ENCODE measurements around the gene HID1.

- no peak for TF ChIP-seq YY1 (IDR thresholded peaks at IDR 0.05; ENCODE audit: low read depth)
- TF ChIP-seq CREB1 (IDR thresholded peaks at IDR 0.05; ENCODE audit: low read depth) = no peak
- no peak for TF ChIP-seq TEAD4 (IDR thresholded peaks at IDR 0.05)
- no peak for TF ChIP-seq RAD21 (IDR thresholded peaks at IDR 0.05; ENCODE audit: low read depth)
- TF ChIP-seq TAF1 (IDR thresholded peaks at IDR 0.05; ENCODE audit: low read depth) = no peak
- no peak for TF ChIP-seq FOXM1 (IDR thresholded peaks at IDR 0.05; ENCODE audit: borderline replicate concordance, low read depth)
- no peak for TF ChIP-seq MAX (IDR thresholded peaks at IDR 0.05)
- no peak for TF ChIP-seq EP300 (IDR thresholded peaks at IDR 0.05; ENCODE audit: borderline replicate concordance)
- TF ChIP-seq CEBPB (IDR thresholded peaks at IDR 0.05) = no peak
- no peak for TF ChIP-seq USF1 (IDR thresholded peaks at IDR 0.05)
- TF ChIP-seq REST (IDR thresholded peaks at IDR 0.05; ENCODE audit: low read depth) = no peak
Measured at GRCh38 chr17:74964246-74964761, 8.3 kb downstream of the HID1 start.

Data from Ishikawa (cell line).